ENCODE results near the gene MVB12B. TPM values are rescaled to one million over a fixed set of nuclear protein-coding genes. Genes with fewer than 3 reads are reported as not detected.
A peak's percentile ranks its signal among the peaks of the same experiment; 100 is the strongest.

The MVB12B gene
- total RNA-seq, 4 donors from 2014 or later = 7.9 to 28.9 (median 14.4) TPM

- no peak overlapping the region for H3K4me3 ChIP-seq
Observed at GRCh38 chr9:126383406-126384046, 56.9 kb downstream of the MVB12B start.

GRCh38 chr9:126384926-126385325 is 58.3 kb downstream of the MVB12B start:
- DNase-seq = no peak
- H3K27ac ChIP-seq = no peak overlapping the region
- H3K27me3 ChIP-seq = no peaks in the 10 kb centered on the region
- no peak for TF ChIP-seq CTCF (IDR thresholded peaks at IDR 0.05)
- no peak for TF ChIP-seq POLR2A (IDR thresholded peaks at IDR 0.05)
- H3K9me3 ChIP-seq = no peaks in the 10 kb centered on the region
- H3K4me1 ChIP-seq = no peaks in the 10 kb centered on the region
- peaks cover 0 to 19% (median 0%) of the 10 kb centered on the region in 3 donors for H3K36me3 ChIP-seq
- H3K4me3 ChIP-seq = no peak overlapping the region

More at GRCh38 chr9:126383406-126384046, 56.9 kb downstream of the MVB12B start:
- H3K4me1 ChIP-seq = no peaks in the 10 kb centered on the region
- no peak for DNase-seq
- H3K27ac ChIP-seq = no peak overlapping the region
- H3K27me3 ChIP-seq = no peaks in the 10 kb centered on the region
- peaks cover 0 to 19% (median 0%) of the 10 kb centered on the region in 3 donors for H3K36me3 ChIP-seq
- H3K9me3 ChIP-seq = no peaks in the 10 kb centered on the region
- TF ChIP-seq CTCF (IDR thresholded peaks at IDR 0.05) = no peak
- no peak for TF ChIP-seq POLR2A (IDR thresholded peaks at IDR 0.05)

- Histone ChIP-seq H3K27me3 (no peaks in the 10 kb centered on the region), H3K36me3 (peaks cover 0 to 15% (median 0%) of the 10 kb centered on the region in 3 donors), H3K27ac (no peak overlapping the region), H3K4me3 (no peak overlapping the region), H3K4me1 (no peaks in the 10 kb centered on the region), H3K9me3 (no peaks in the 10 kb centered on the region)
- peak in 4 of 6 experiments; percentile 10 to 53 (median 46) for TF ChIP-seq CTCF (IDR thresholded peaks at IDR 0.05)
- TF ChIP-seq POLR2A (IDR thresholded peaks at IDR 0.05) = no peak
- DNase-seq = peak in 1 of 3 donors; percentile 65
Observed at GRCh38 chr9:126386088-126386487, 59.5 kb downstream of the MVB12B start.

- no peak overlapping the region for H3K27ac ChIP-seq
- H3K4me1 ChIP-seq = no peaks in the 10 kb centered on the region
- H3K27me3 ChIP-seq = no peaks in the 10 kb centered on the region
- H3K36me3 ChIP-seq = peaks cover 0 to 15% (median 0%) of the 10 kb centered on the region in 3 donors
- no peak overlapping the region for H3K4me3 ChIP-seq
- DNase-seq = no peak
- H3K9me3 ChIP-seq = no peaks in the 10 kb centered on the region
- TF ChIP-seq POLR2A (IDR thresholded peaks at IDR 0.05) (no peak), CTCF (IDR thresholded peaks at IDR 0.05) (no peak)
Observed at GRCh38 chr9:126386776-126387175, 60.1 kb downstream of the MVB12B start.

- TF ChIP-seq POLR2A (IDR thresholded peaks at IDR 0.05) (no peak), CTCF (IDR thresholded peaks at IDR 0.05) (no peak)
- no peak overlapping the region for H3K4me3 ChIP-seq
- H3K36me3 ChIP-seq = peaks cover 0 to 19% (median 0%) of the 10 kb centered on the region in 3 donors
- no peaks in the 10 kb centered on the region for H3K27me3 ChIP-seq
- H3K4me1 ChIP-seq = peaks cover 0 to 8% (median 0%) of the 10 kb centered on the region in 4 donors
- H3K9me3 ChIP-seq = no peaks in the 10 kb centered on the region
- no peak for DNase-seq
- no peak overlapping the region for H3K27ac ChIP-seq
Observed at GRCh38 chr9:126388964-126389708, 62.5 kb downstream of the MVB12B start.

All from Peyer's patch (tissue), 4 donors.